Measurements from ENCODE around the gene RNF181. TPM values are rescaled to one million over a fixed set of nuclear protein-coding genes. Genes with fewer than 3 reads are reported as not detected.
"Not testable (repeated sequence)": the region's sequence is repeated elsewhere in the genome, so short reads cannot be mapped to it uniquely, and the experiment has no call there.

Gene RNF181
- total RNA-seq, result 197 and 224 TPM in 2 replicates

- DNase-seq (ENCODE audit: low read depth in 2 of 2), result peak; percentile 97 to 99
These were observed at the start of gene RNF181 for GRCh38 chr2:85595301-85596025. TSS of gene RNF181 (plus strand) at chr2:85595745. CDS start at chr2:85595764, 19 bp downstream.

GRCh38 chr2:85545780-85546240 lies 49.7 kb upstream of the RNF181 start:
- DNase-seq (ENCODE audit: low read depth in 2 of 2), result no peak

GRCh38 chr2:85547089-85547858 lies 48.3 kb upstream of the RNF181 start:
- no peak for DNase-seq (ENCODE audit: low read depth in 2 of 2)

GRCh38 chr2:85547859-85548607 lies 47.5 kb upstream of the RNF181 start:
- no peak for DNase-seq (ENCODE audit: low read depth in 2 of 2)

- no peak for DNase-seq (ENCODE audit: low read depth in 2 of 2)
These were observed 47.0 kb upstream of the RNF181 start for GRCh38 chr2:85548608-85548900.

- DNase-seq (ENCODE audit: low read depth in 2 of 2), result no peak
These were observed 46.5 kb upstream of the RNF181 start for GRCh38 chr2:85549095-85549494.

GRCh38 chr2:85549826-85550225 lies 45.7 kb upstream of the RNF181 start:
- peak in 1 of 2 donors; percentile 34 for DNase-seq (ENCODE audit: low read depth in 2 of 2)

- no peak for DNase-seq (ENCODE audit: low read depth in 2 of 2)
These were observed 45.1 kb upstream of the RNF181 start for GRCh38 chr2:85550486-85550885.

GRCh38 chr2:85551698-85552678 lies 43.6 kb upstream of the RNF181 start:
- peak; percentile 65 to 80 for DNase-seq (ENCODE audit: low read depth in 2 of 2)

- no peak for DNase-seq (ENCODE audit: low read depth in 2 of 2)
These were observed 42.4 kb upstream of the RNF181 start for GRCh38 chr2:85553184-85553583.

- DNase-seq (ENCODE audit: low read depth in 2 of 2), result no peak
These were observed 40.4 kb upstream of the RNF181 start for GRCh38 chr2:85554980-85555612.

GRCh38 chr2:85557130-85557529 lies 38.4 kb upstream of the RNF181 start:
- DNase-seq (ENCODE audit: low read depth in 2 of 2), result no peak

- no peak for DNase-seq (ENCODE audit: low read depth in 2 of 2)
These were observed 37.4 kb upstream of the RNF181 start for GRCh38 chr2:85558160-85558559.

GRCh38 chr2:85560403-85560726 lies 35.2 kb upstream of the RNF181 start:
- not testable (repeated sequence) for DNase-seq (ENCODE audit: low read depth in 2 of 2)

- DNase-seq (ENCODE audit: low read depth in 2 of 2), result no peak
These were observed 34.7 kb upstream of the RNF181 start for GRCh38 chr2:85560812-85561279.

GRCh38 chr2:85561280-85562212 lies 34.0 kb upstream of the RNF181 start, which contains the start of gene GGCX:
TSS of gene GGCX (minus strand) at chr2:85561493. CDS start at chr2:85561428, 65 bp downstream.
- DNase-seq (ENCODE audit: low read depth in 2 of 2), result peak; percentile 85 to 95

- DNase-seq (ENCODE audit: low read depth in 2 of 2), result no peak
These were observed 31.4 kb upstream of the RNF181 start for GRCh38 chr2:85564144-85564563.

- DNase-seq (ENCODE audit: low read depth in 2 of 2), result no peak
These were observed 29.3 kb upstream of the RNF181 start for GRCh38 chr2:85566265-85566664.

- DNase-seq (ENCODE audit: low read depth in 2 of 2), result no peak
These were observed 19.8 kb upstream of the RNF181 start for GRCh38 chr2:85575739-85576138.

Data from dermis microvascular lymphatic vessel endothelial cell (primary cell).